Measurements from ENCODE around the gene PKN1. TPM values are rescaled to one million over a fixed set of nuclear protein-coding genes. Genes with fewer than 3 reads are reported as not detected.
"Not testable (repeated sequence)": the region's sequence is repeated elsewhere in the genome, so short reads cannot be mapped to it uniquely, and the experiment has no call there.

PKN1 gene
- total and polyA plus RNA-seq, 2 donors (not counting 1 experiment from before 2014, with no cell fraction given): 114 to 171 TPM

GRCh38 chr19:14395710-14396336, 37.3 kb upstream of the PKN1 start:
- TF ChIP-seq CTCF (IDR thresholded peaks at IDR 0.05) (no peak), EZH2 (IDR thresholded peaks at IDR 0.05; ENCODE audit: borderline replicate concordance, insufficient read depth, low read depth, low read length, poor library complexity, severe bottlenecking) (no peak)
- CTCF ChIA-PET: interaction anchor here (0.6 kb wide), 1 partner anchor 201 kb away, joined by 3 read pairs; no protein-coding TSS in a partner anchor
- no peak overlapping the region for H3K27ac Mint-ChIP-seq

GRCh38 chr19:14396730-14397129, 36.4 kb upstream of the PKN1 start:
- H4K20me1 ChIP-seq (ENCODE audit: control insufficient read depth, insufficient read depth, low read length, poor library complexity, severe bottlenecking); intact Hi-C loops (cut with micrococcal nuclease); H3K4me3 Mint-ChIP-seq; CTCF ChIA-PET; H3K4me2 ChIP-seq (replicated peaks; ENCODE audit: low read depth, low read length, poor library complexity, severe bottlenecking); H3K27ac Mint-ChIP-seq; H2AFZ ChIP-seq (ENCODE audit: insufficient read depth, low read depth, low read length, poor library complexity, severe bottlenecking); H3K4me3 ChIP-seq (ENCODE audit: control extremely low read depth in 1 of 5, extremely low read depth in 1 of 5, insufficient read depth in 1 of 5, low read depth in 2 of 5, low read length in 4 of 5); H3K9me3 ChIP-seq (ENCODE audit: control extremely low read depth in 1 of 3, control insufficient read depth in 2 of 3, insufficient read depth in 1 of 3, low read length in 2 of 3); DNase-seq; H3K9ac ChIP-seq (ENCODE audit: low read length); H3K27me3 Mint-ChIP-seq; H3K27me3 ChIP-seq (replicated peaks in 1 of 4; ENCODE audit: control extremely low read depth in 1 of 4, control insufficient read depth in 3 of 4, insufficient read depth in 4 of 4, low read length in 3 of 4); H3K9me3 Mint-ChIP-seq (ENCODE audit: insufficient read depth); POLR2A ChIA-PET; H3K27ac ChIP-seq (ENCODE audit: low read length in 2 of 2); ATAC-seq (ENCODE audit: low read depth); H3K79me2 ChIP-seq (ENCODE audit: control insufficient read depth, insufficient read depth, low read length): not testable (repeated sequence)
- Histone ChIP-seq H3K4me1 (ENCODE audit: control insufficient read depth in 2 of 2, insufficient read depth in 2 of 2, low read length in 2 of 2) (peaks cover 7 to 17% of the 10 kb centered on the region in 2 donors), H3K36me3 (replicated peaks in 1 of 2; ENCODE audit: control extremely low read depth in 1 of 2, control insufficient read depth in 1 of 2, extremely low read depth in 1 of 2, insufficient read depth in 2 of 2, low read length in 1 of 2) (peaks cover 2 to 49% of the 10 kb centered on the region in 2 experiments)
- WGBS (ENCODE audit: insufficient coverage): no CpG with 5 or more reads among the region's 3 CpGs
- peaks cover 11% of the 10 kb centered on the region for H3K4me1 Mint-ChIP-seq

More at GRCh38 chr19:14395710-14396336, 37.3 kb upstream of the PKN1 start:
- peaks cover 2% of the 10 kb centered on the region for H3K4me1 Mint-ChIP-seq
- H3K4me3 ChIP-seq (ENCODE audit: control extremely low read depth in 1 of 5, extremely low read depth in 1 of 5, insufficient read depth in 1 of 5, low read depth in 2 of 5, low read length in 4 of 5): no peak overlapping the region
- H3K9me3 Mint-ChIP-seq (ENCODE audit: insufficient read depth): no peaks in the 10 kb centered on the region
- H3K36me3 ChIP-seq (replicated peaks in 1 of 2; ENCODE audit: control extremely low read depth in 1 of 2, control insufficient read depth in 1 of 2, extremely low read depth in 1 of 2, insufficient read depth in 2 of 2, low read length in 1 of 2): peaks cover 2 to 52% of the 10 kb centered on the region in 2 experiments
- intact Hi-C loops (cut with micrococcal nuclease): no loop called here
- 97% methylated on average over 12 of the region's 16 CpGs for WGBS (ENCODE audit: insufficient coverage)
- no peaks in the 10 kb centered on the region for H3K27me3 ChIP-seq (replicated peaks in 1 of 4; ENCODE audit: control extremely low read depth in 1 of 4, control insufficient read depth in 3 of 4, insufficient read depth in 4 of 4, low read length in 3 of 4)
- H3K27ac ChIP-seq (ENCODE audit: low read length in 2 of 2): no peak overlapping the region
- no peak overlapping the region for H3K4me3 Mint-ChIP-seq
- H4K20me1 ChIP-seq (ENCODE audit: control insufficient read depth, insufficient read depth, low read length, poor library complexity, severe bottlenecking): peaks cover 5% of the 10 kb centered on the region
- no peak overlapping the region for H3K4me2 ChIP-seq (replicated peaks; ENCODE audit: low read depth, low read length, poor library complexity, severe bottlenecking)
- H3K9ac ChIP-seq (ENCODE audit: low read length): no peak overlapping the region
- peak; percentile 40 for DNase-seq
- POLR2A ChIA-PET: interaction anchor here (0.5 kb wide), 1 partner anchor 10 kb away, joined by 7 read pairs; no protein-coding TSS in a partner anchor
- H3K79me2 ChIP-seq (ENCODE audit: control insufficient read depth, insufficient read depth, low read length): no peaks in the 10 kb centered on the region
- no peak for ATAC-seq (ENCODE audit: low read depth)
- H3K27me3 Mint-ChIP-seq: no peaks in the 10 kb centered on the region
- no peaks in the 10 kb centered on the region for H3K9me3 ChIP-seq (ENCODE audit: control extremely low read depth in 1 of 3, control insufficient read depth in 2 of 3, insufficient read depth in 1 of 3, low read length in 2 of 3)
- H2AFZ ChIP-seq (ENCODE audit: insufficient read depth, low read depth, low read length, poor library complexity, severe bottlenecking): no peak overlapping the region
- H3K4me1 ChIP-seq (ENCODE audit: control insufficient read depth in 2 of 2, insufficient read depth in 2 of 2, low read length in 2 of 2): peaks cover 0 to 8% of the 10 kb centered on the region in 2 donors

- H2AFZ ChIP-seq (ENCODE audit: insufficient read depth, low read depth, low read length, poor library complexity, severe bottlenecking); H3K4me3 ChIP-seq (ENCODE audit: control extremely low read depth in 1 of 5, extremely low read depth in 1 of 5, insufficient read depth in 1 of 5, low read depth in 2 of 5, low read length in 4 of 5); H3K79me2 ChIP-seq (ENCODE audit: control insufficient read depth, insufficient read depth, low read length); H3K9me3 ChIP-seq (ENCODE audit: control extremely low read depth in 1 of 3, control insufficient read depth in 2 of 3, insufficient read depth in 1 of 3, low read length in 2 of 3); H3K9ac ChIP-seq (ENCODE audit: low read length); H3K27ac Mint-ChIP-seq; CTCF ChIA-PET; H3K27me3 ChIP-seq (replicated peaks in 1 of 4; ENCODE audit: control extremely low read depth in 1 of 4, control insufficient read depth in 3 of 4, insufficient read depth in 4 of 4, low read length in 3 of 4); H3K4me2 ChIP-seq (replicated peaks; ENCODE audit: low read depth, low read length, poor library complexity, severe bottlenecking); H3K27ac ChIP-seq (ENCODE audit: low read length in 2 of 2); H4K20me1 ChIP-seq (ENCODE audit: control insufficient read depth, insufficient read depth, low read length, poor library complexity, severe bottlenecking); POLR2A ChIA-PET; ATAC-seq (ENCODE audit: low read depth); H3K27me3 Mint-ChIP-seq; H3K9me3 Mint-ChIP-seq (ENCODE audit: insufficient read depth); H3K4me3 Mint-ChIP-seq; intact Hi-C loops (cut with micrococcal nuclease): not testable (repeated sequence)
- DNase-seq: peak; percentile 32
- peaks cover 12% of the 10 kb centered on the region for H3K4me1 Mint-ChIP-seq
- peaks cover 2 to 50% of the 10 kb centered on the region in 2 experiments for H3K36me3 ChIP-seq (replicated peaks in 1 of 2; ENCODE audit: control extremely low read depth in 1 of 2, control insufficient read depth in 1 of 2, extremely low read depth in 1 of 2, insufficient read depth in 2 of 2, low read length in 1 of 2)
- WGBS (ENCODE audit: insufficient coverage): no CpG with 5 or more reads among the region's 16 CpGs
- peaks cover 7 to 21% of the 10 kb centered on the region in 2 donors for H3K4me1 ChIP-seq (ENCODE audit: control insufficient read depth in 2 of 2, insufficient read depth in 2 of 2, low read length in 2 of 2)
These were observed 35.9 kb upstream of the PKN1 start for GRCh38 chr19:14397168-14397567.

All from B cell (primary cell).